Stimulated activated CD4-positive, alpha-beta T cell treated with anti-CD3 and anti-CD28 coated beads, Interleukin-15, amount 100 ng/mL, for 48 hours (primary cell): ENCODE results near the gene PP2D1.
"Not testable (repeated sequence)": the region's sequence is repeated elsewhere in the genome, so short reads cannot be mapped to it uniquely, and the experiment has no call there.

Source experiments
- DNase-seq, 2 donors: peaks; one replicate each; pipeline ENCODE4 v3.0.0-alpha.2; 2020; ENCODE audit warnings: low read depth in 2 of 2

PP2D1 gene

GRCh38 chr3:19967812-19968211 lies 44.3 kb downstream of the PP2D1 start:
- no peak for DNase-seq

GRCh38 chr3:19967208-19967607 lies 44.9 kb downstream of the PP2D1 start:
- DNase-seq, result no peak

- DNase-seq, result no peak
Observed at GRCh38 chr3:19961960-19962359, 50.1 kb downstream of the PP2D1 start.

- DNase-seq, result no peak
Observed at GRCh38 chr3:19960696-19961095, 51.4 kb downstream of the PP2D1 start.

GRCh38 chr3:19959505-19959904 lies 52.6 kb downstream of the PP2D1 start:
- no peak for DNase-seq

GRCh38 chr3:19957354-19957753 lies 54.7 kb downstream of the PP2D1 start:
- not testable (repeated sequence) for DNase-seq

- DNase-seq, result no peak
Observed at GRCh38 chr3:19954676-19955075, 57.4 kb downstream of the PP2D1 start.

GRCh38 chr3:19950316-19950715 lies 61.7 kb downstream of the PP2D1 start:
- DNase-seq, result no peak

GRCh38 chr3:19948226-19948591 lies 63.9 kb downstream of the PP2D1 start:
- DNase-seq, result no peak

- DNase-seq, result peak; percentile 29 to 32
Observed at GRCh38 chr3:19947549-19948225, 64.4 kb downstream of the PP2D1 start.

- DNase-seq, result peak; percentile 96 to 97
Observed at GRCh38 chr3:19946832-19947548, 65.1 kb downstream of the PP2D1 start, which contains the start of gene RAB5A. TSS of gene RAB5A (plus strand) at chr3:19947097. CDS start at chr3:19950899, 3,802 bp downstream.

GRCh38 chr3:19945969-19946831 lies 65.9 kb downstream of the PP2D1 start:
- no peak for DNase-seq

- no peak for DNase-seq
Observed at GRCh38 chr3:19945534-19945933, 66.5 kb downstream of the PP2D1 start.

- DNase-seq, result no peak
Observed at GRCh38 chr3:19940643-19941042, 71.4 kb downstream of the PP2D1 start.

GRCh38 chr3:19938295-19938627 lies 73.8 kb downstream of the PP2D1 start:
- no peak for DNase-seq

- no peak for DNase-seq
Observed at GRCh38 chr3:19937459-19938294, 74.4 kb downstream of the PP2D1 start.
